Left hindlimb (tissue), 1 donor: Measurements from ENCODE around the gene PCDHGA10.
"Not testable (repeated sequence)": the region's sequence is repeated elsewhere in the genome, so short reads cannot be mapped to it uniquely, and the experiment has no call there.

Experiments used
- DNase-seq: peaks from one replicate; pipeline ENCODE4 v3.0.0-alpha.2; 2018

PCDHGA10 gene

GRCh38 chr5:141412854-141413539, at the start of gene PCDHGA10:
Gene PCDHGA10, plus strand, starts transcription at chr5:141412987. Its CDS starts 189 bp downstream, at chr5:141413176.
- DNase-seq: no peak

GRCh38 chr5:141363952-141364660, 48.7 kb upstream of the PCDHGA10 start, which contains the start of gene PCDHGA5:
Gene PCDHGA5, plus strand, starts transcription at chr5:141364162. Its CDS starts 169 bp downstream, at chr5:141364331.
- no peak for DNase-seq

GRCh38 chr5:141366016-141366896, 46.5 kb upstream of the PCDHGA10 start:
- no peak for DNase-seq

GRCh38 chr5:141369994-141370848, 42.6 kb upstream of the PCDHGA10 start, which contains the start of gene PCDHGB3:
Gene PCDHGB3, plus strand, starts transcription at chr5:141370242. Its CDS starts 153 bp downstream, at chr5:141370395.
- DNase-seq: no peak

GRCh38 chr5:141371572-141372475, 41.0 kb upstream of the PCDHGA10 start:
- no peak for DNase-seq

GRCh38 chr5:141373673-141374317, 39.0 kb upstream of the PCDHGA10 start, which contains the start of gene PCDHGA6:
Gene PCDHGA6, plus strand, starts transcription at chr5:141373891. Its CDS starts 193 bp downstream, at chr5:141374084.
- DNase-seq: no peak

- no peak for DNase-seq
Observed at GRCh38 chr5:141374627-141375026, 38.2 kb upstream of the PCDHGA10 start.

- DNase-seq: not testable (repeated sequence)
Observed at GRCh38 chr5:141375444-141376155, 37.2 kb upstream of the PCDHGA10 start.

- no peak for DNase-seq
Observed at GRCh38 chr5:141382469-141383294, 30.1 kb upstream of the PCDHGA10 start, which contains the start of gene PCDHGA7. Gene PCDHGA7, plus strand, starts transcription at chr5:141382742. Its CDS starts 158 bp downstream, at chr5:141382900.

- no peak for DNase-seq
Observed at GRCh38 chr5:141383345-141383744, 29.4 kb upstream of the PCDHGA10 start.

GRCh38 chr5:141384471-141385267, 28.1 kb upstream of the PCDHGA10 start:
- DNase-seq: no peak

- DNase-seq: not testable (repeated sequence)
Observed at GRCh38 chr5:141387557-141388311, 25.1 kb upstream of the PCDHGA10 start, which contains the start of gene PCDHGB4. Gene PCDHGB4, plus strand, starts transcription at chr5:141387698. Its CDS starts 187 bp downstream, at chr5:141387885.

GRCh38 chr5:141388661-141389060, 24.1 kb upstream of the PCDHGA10 start:
- DNase-seq: no peak

GRCh38 chr5:141389153-141390042, 23.4 kb upstream of the PCDHGA10 start:
- DNase-seq: no peak

GRCh38 chr5:141392429-141393198, 20.2 kb upstream of the PCDHGA10 start, which contains the start of gene PCDHGA8:
Gene PCDHGA8, plus strand, starts transcription at chr5:141392633. Its CDS starts 181 bp downstream, at chr5:141392814.
- no peak for DNase-seq
